CD4-positive, alpha-beta memory T cell (primary cell): ENCODE measurements around the gene CRTAP. TPM values are rescaled to one million over a fixed set of nuclear protein-coding genes. Genes with fewer than 3 reads are reported as not detected.
A peak's percentile ranks its signal among the peaks of the same experiment; 100 is the strongest.

Experiments
- CTCF ChIA-PET: fragments of 350-600 bp; sonication (Branson Sonifier 250); formaldehyde crosslinking; loops from one replicate; lab custom pipeline; 2021; ENCODE audit warnings: inconsistent platforms; ENCODE audit not compliant: partially characterized antibody; lab: Charles Lee
- POLR2A ChIA-PET: fragments of 350-600 bp; sonication (Branson Sonifier 250); formaldehyde crosslinking; loops from one replicate; lab custom pipeline; 2021; ENCODE audit not compliant: partially characterized antibody; lab: Charles Lee
- DNase-seq, 5 donors: peaks; one replicate each; pipeline versions ENCODE4 v3.0.0 to v3.0.0-alpha.2; 2020 to 2022; ENCODE audit warnings: mixed read lengths in 1 of 5
- H3K27ac ChIP-seq: one replicate; pipeline ENCODE4 v1.7.0; 2013; ENCODE audit warnings: low read depth, low read length
- H3K27me3 ChIP-seq: 2 replicates; pipeline ENCODE4 v1.7.0; 2013; ENCODE audit warnings: mild to moderate bottlenecking, low read length, moderate library complexity; ENCODE audit not compliant: insufficient read depth
- H3K36me3 ChIP-seq: 2 replicates; pipeline ENCODE4 v1.7.0; 2013; ENCODE audit warnings: mild to moderate bottlenecking, low read length, moderate library complexity; ENCODE audit not compliant: insufficient read depth
- H3K4me1 ChIP-seq: 2 replicates; pipeline ENCODE4 v1.7.0; 2013; ENCODE audit warnings: mild to moderate bottlenecking, low read length, moderate library complexity; ENCODE audit not compliant: insufficient read depth
- H3K4me3 ChIP-seq, 2 donors: one replicate each; pipeline ENCODE4 v1.7.0; 2013; ENCODE audit warnings: low read length in 2 of 2, mild to moderate bottlenecking in 1 of 2
- H3K9me3 ChIP-seq, 2 donors: one replicate each; pipeline ENCODE4 v1.7.0; 2013; ENCODE audit warnings: low read length in 2 of 2, control low read depth in 1 of 2; ENCODE audit not compliant: control insufficient read depth in 1 of 2
- H3K27ac Mint-ChIP-seq, 7 donors: one replicate each; pipeline ENCODE4 v1.8.0; 2020 to 2021; ENCODE audit warnings: mixed read lengths in 7 of 7, mild to moderate bottlenecking in 6 of 7, inconsistent platforms in 3 of 7, moderate library complexity in 3 of 7
- H3K27me3 Mint-ChIP-seq, 2 donors: one replicate each; pipeline ENCODE4 v1.8.0; 2020 to 2021; ENCODE audit warnings: mixed read lengths in 2 of 2
- H3K36me3 Mint-ChIP-seq, 2 donors: one replicate each; pipeline ENCODE4 v1.8.0; 2020 to 2021; ENCODE audit warnings: mixed read lengths in 2 of 2, inconsistent platforms in 1 of 2, mild to moderate bottlenecking in 1 of 2
- H3K4me1 Mint-ChIP-seq, 4 donors: one replicate each; pipeline ENCODE4 v1.8.0; 2020 to 2021; ENCODE audit warnings: mixed read lengths in 4 of 4, mild to moderate bottlenecking in 1 of 4
- H3K4me3 Mint-ChIP-seq, 8 donors: one replicate each; pipeline ENCODE4 v1.8.0; 2020 to 2021; ENCODE audit warnings: mixed read lengths in 8 of 8, mild to moderate bottlenecking in 7 of 8, moderate library complexity in 6 of 8, inconsistent platforms in 3 of 8
- H3K9me3 Mint-ChIP-seq, 8 donors: one replicate each; pipeline ENCODE4 v1.8.0; 2020 to 2021; ENCODE audit warnings: mixed read lengths in 8 of 8, mild to moderate bottlenecking in 5 of 8, inconsistent platforms in 3 of 8, moderate library complexity in 1 of 8
- intact Hi-C: fragments of 100-400 bp; cut with micrococcal nuclease; formaldehyde crosslinking; loops from one replicate; pipeline ENCODE4 v1.15.1; 2023
- polyA plus RNA-seq, 2 donors: library from polyadenylated mRNA; unstranded; fragments of 300-500 nt; fragmentation: Illumina TruSeq; gene quantifications; one replicate each; pipeline ENCODE4 v1.2.3, GENCODE V29; 2021
- total RNA-seq, 2 experiments: library from RNA; stranded (reverse); gene quantifications; one replicate each; pipeline ENCODE4 v1.2.3, GENCODE V29; 2021

Gene CRTAP
- total and polyA plus RNA-seq, 4 experiments from 2014 or later, result 75.4 to 109 (median 92.2) TPM

DNA sequence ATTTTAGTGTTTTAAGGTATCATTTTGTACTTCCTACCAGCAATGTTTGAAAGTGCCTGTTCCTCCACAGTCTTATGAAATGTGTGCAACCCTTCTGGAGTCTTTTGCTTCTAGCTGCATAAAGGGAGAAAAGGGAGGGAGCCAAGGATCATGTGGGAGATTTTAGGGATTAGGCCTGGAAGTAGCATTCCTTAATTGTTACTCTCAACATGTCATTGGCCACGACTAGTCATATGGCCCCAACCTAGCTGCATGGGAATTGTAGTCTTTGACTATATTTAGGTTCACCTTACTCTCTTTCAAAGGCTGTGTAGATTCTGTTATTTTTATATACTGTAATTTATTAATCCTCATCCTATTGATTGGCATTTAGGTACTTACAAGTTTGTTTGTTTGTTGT is 14.9 kb downstream of the CRTAP start:
- CTCF ChIA-PET, result interaction anchor here (0.7 to 8.2 kb wide), 6 partner anchors 15 to 657 kb away, joined by 3 to 70 read pairs (median 6); partner anchors contain the start of genes CCR4 and CRTAP
- H3K36me3 Mint-ChIP-seq, result peaks cover 36 to 53% of the 10 kb centered on the region in 2 donors
- H3K27ac ChIP-seq, result no peak overlapping the region
- DNase-seq, result no peak
- H3K4me3 Mint-ChIP-seq, result no peak overlapping the region
- no peaks in the 10 kb centered on the region for H3K4me1 ChIP-seq
- H3K27me3 Mint-ChIP-seq, result no peaks in the 10 kb centered on the region
- no peaks in the 10 kb centered on the region for H3K27me3 ChIP-seq
- H3K9me3 ChIP-seq, result no peaks in the 10 kb centered on the region
- no peak overlapping the region for H3K27ac Mint-ChIP-seq
- peaks cover 0 to 8% (median 3%) of the 10 kb centered on the region in 4 donors for H3K4me1 Mint-ChIP-seq
- intact Hi-C loops, result no loop called here
- H3K36me3 ChIP-seq, result peaks cover 29% of the 10 kb centered on the region
- POLR2A ChIA-PET, result interaction anchor here (0.6 kb wide), 1 partner anchor 15 kb away, joined by 3 read pairs; the partner anchor contains the start of gene CRTAP
- H3K4me3 ChIP-seq, result no peak overlapping the region
- no peaks in the 10 kb centered on the region for H3K9me3 Mint-ChIP-seq

DNA sequence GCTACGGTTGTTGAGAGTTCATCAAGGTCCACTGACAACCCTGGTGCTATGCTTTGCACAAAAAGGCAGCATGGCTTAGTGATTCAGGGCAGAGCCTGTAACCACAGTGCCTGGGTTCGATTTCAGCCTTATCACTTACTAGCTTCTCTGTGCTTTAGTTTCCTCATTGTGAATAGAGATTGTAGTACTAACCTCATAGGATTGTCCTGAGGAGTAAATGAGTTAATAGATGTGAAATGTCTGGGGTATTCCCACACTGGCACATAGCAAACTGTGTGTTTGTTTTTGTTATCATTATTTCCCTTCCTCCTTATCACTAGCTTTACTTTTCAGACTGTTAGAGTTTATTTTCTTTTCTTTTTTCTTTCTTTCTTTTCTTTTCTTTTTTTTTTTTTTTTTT is 16.3 kb downstream of the CRTAP start:
- intact Hi-C loops, result no loop called here
- Histone ChIP-seq H3K4me1 (no peaks in the 10 kb centered on the region), H3K9me3 (no peaks in the 10 kb centered on the region), H3K27ac (no peak overlapping the region), H3K27me3 (no peaks in the 10 kb centered on the region), H3K4me3 (no peak overlapping the region), H3K36me3 (peaks cover 27% of the 10 kb centered on the region)
- Mint-ChIP-seq H3K4me1 (peaks cover 0 to 8% (median 5%) of the 10 kb centered on the region in 4 donors), H3K4me3 (no peak overlapping the region), H3K27me3 (no peaks in the 10 kb centered on the region), H3K9me3 (no peaks in the 10 kb centered on the region), H3K27ac (no peak overlapping the region), H3K36me3 (peaks cover 27 to 52% of the 10 kb centered on the region in 2 donors)
- CTCF ChIA-PET, result interaction anchor here (0.7 to 8.2 kb wide), 10 partner anchors 9 to 656 kb away, joined by 3 to 70 read pairs (median 6); partner anchors contain the start of genes CCR4 and CRTAP
- no peak for DNase-seq
- POLR2A ChIA-PET, result no interaction called here

DNA sequence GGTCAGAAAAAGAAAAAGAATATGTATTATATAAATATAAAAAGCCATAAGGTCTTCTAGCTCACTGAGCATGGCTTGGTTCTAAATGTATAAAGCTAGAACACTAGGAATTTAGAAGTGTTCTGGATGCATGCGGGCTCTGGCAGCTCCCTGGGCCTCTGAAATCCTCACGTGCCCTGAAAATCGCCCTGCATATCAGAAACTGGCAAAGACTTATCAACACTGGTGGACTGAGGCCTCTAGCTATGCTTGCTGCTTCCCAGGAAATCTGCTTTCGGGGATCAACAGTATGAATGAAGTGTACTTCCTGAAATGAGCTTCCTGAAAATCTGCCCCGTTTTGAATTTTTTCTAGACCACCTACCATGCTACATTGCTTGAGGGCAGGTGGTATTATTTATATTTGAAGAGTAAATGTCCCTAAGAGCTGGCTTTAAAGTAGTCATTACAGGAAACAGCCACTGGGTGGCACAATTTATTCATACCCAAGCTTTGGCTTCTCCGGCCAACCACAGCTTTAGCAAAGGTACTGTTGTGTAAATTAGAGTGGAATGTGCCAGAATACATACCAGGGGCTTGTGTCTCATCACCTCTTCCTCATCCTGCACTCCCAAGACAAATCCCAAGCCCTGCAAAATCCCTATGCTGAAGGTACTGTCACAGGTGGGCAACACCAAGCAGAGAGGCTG is 17.7 kb downstream of the CRTAP start:
- H3K27me3 ChIP-seq, result no peaks in the 10 kb centered on the region
- no peaks in the 10 kb centered on the region for H3K9me3 ChIP-seq
- H3K4me1 ChIP-seq, result no peaks in the 10 kb centered on the region
- no peak overlapping the region for H3K27ac ChIP-seq
- H3K27me3 Mint-ChIP-seq, result no peaks in the 10 kb centered on the region
- H3K4me1 Mint-ChIP-seq, result peaks cover 0 to 8% (median 5%) of the 10 kb centered on the region in 4 donors
- no peaks in the 10 kb centered on the region for H3K9me3 Mint-ChIP-seq
- H3K27ac Mint-ChIP-seq, result no peak overlapping the region
- ChIA-PET POLR2A (interaction anchor here (1.0 to 1.1 kb wide), 3 partner anchors 17 to 184 kb away, joined by 3 to 5 read pairs (median 4); partner anchors contain the start of gene CRTAP), CTCF (interaction anchor here (0.5 to 8.2 kb wide), 45 partner anchors 9 to 741 kb away, joined by 3 to 70 read pairs (median 5); partner anchors contain the start of genes CCR4, CRTAP and PDCD6IP)
- peaks cover 25% of the 10 kb centered on the region for H3K36me3 ChIP-seq
- H3K36me3 Mint-ChIP-seq, result peaks cover 22 to 50% of the 10 kb centered on the region in 2 donors
- DNase-seq, result peak in 4 of 5 donors; percentile 31 to 40 (median 35)
- H3K4me3 Mint-ChIP-seq, result no peak overlapping the region
- intact Hi-C loops, result loop anchor here (1.0 kb wide), 5 partner anchors 17 to 656 kb away; partner anchors contain the start of gene CRTAP
- no peak overlapping the region for H3K4me3 ChIP-seq

DNA sequence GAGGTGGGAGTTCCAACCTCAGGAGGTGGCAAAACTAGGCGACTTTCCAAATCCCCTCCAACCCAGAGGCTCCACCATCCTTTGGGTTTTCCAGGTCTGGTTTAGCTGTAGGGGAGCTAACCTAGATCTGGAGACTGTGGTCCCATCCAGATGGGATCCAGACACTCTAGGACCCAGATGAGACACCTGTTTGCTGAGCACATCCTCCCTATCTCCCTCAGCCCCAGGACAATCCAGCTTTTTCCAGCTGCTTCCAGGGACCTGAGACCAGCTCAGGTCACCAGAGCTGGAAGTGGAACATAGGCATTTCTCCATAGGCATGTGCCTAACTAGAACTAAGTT is 18.2 kb downstream of the CRTAP start:
- Mint-ChIP-seq H3K27me3 (no peaks in the 10 kb centered on the region), H3K4me1 (peaks cover 0 to 8% (median 5%) of the 10 kb centered on the region in 4 donors), H3K27ac (no peak overlapping the region), H3K36me3 (peaks cover 23 to 51% of the 10 kb centered on the region in 2 donors), H3K9me3 (no peaks in the 10 kb centered on the region), H3K4me3 (no peak overlapping the region)
- Histone ChIP-seq H3K4me3 (no peak overlapping the region), H3K27ac (no peak overlapping the region), H3K4me1 (no peaks in the 10 kb centered on the region), H3K36me3 (peaks cover 25% of the 10 kb centered on the region), H3K9me3 (no peaks in the 10 kb centered on the region), H3K27me3 (no peaks in the 10 kb centered on the region)
- no peak for DNase-seq
- intact Hi-C loops, result no loop called here
- ChIA-PET POLR2A (interaction anchor here (1.0 to 1.1 kb wide), 3 partner anchors 18 to 185 kb away, joined by 3 to 5 read pairs (median 4); partner anchors contain the start of gene CRTAP), CTCF (interaction anchor here (0.5 to 8.2 kb wide), 42 partner anchors 9 to 741 kb away, joined by 3 to 70 read pairs (median 5); partner anchors contain the start of genes CCR4, CRTAP and PDCD6IP)

- Mint-ChIP-seq H3K4me1 (peaks cover 0 to 8% (median 4%) of the 10 kb centered on the region in 4 donors), H3K27me3 (no peaks in the 10 kb centered on the region), H3K9me3 (no peaks in the 10 kb centered on the region), H3K4me3 (no peak overlapping the region), H3K36me3 (peaks cover 30 to 54% of the 10 kb centered on the region in 2 donors), H3K27ac (peak overlapping the region in 1 of 7 donors; percentile 36)
- Histone ChIP-seq H3K27me3 (no peaks in the 10 kb centered on the region), H3K4me3 (no peak overlapping the region), H3K4me1 (no peaks in the 10 kb centered on the region), H3K36me3 (peaks cover 27% of the 10 kb centered on the region), H3K27ac (no peak overlapping the region), H3K9me3 (no peaks in the 10 kb centered on the region)
- DNase-seq, result no peak
- intact Hi-C loops, result no loop called here
- POLR2A ChIA-PET, result no interaction called here
- CTCF ChIA-PET, result interaction anchor here (0.7 to 8.2 kb wide), 5 partner anchors 10 to 652 kb away, joined by 3 to 70 read pairs (median 3); no protein-coding TSS in a partner anchor
Measured at GRCh38 chr3:33134026-33134625, 20.3 kb downstream of the CRTAP start.

DNA sequence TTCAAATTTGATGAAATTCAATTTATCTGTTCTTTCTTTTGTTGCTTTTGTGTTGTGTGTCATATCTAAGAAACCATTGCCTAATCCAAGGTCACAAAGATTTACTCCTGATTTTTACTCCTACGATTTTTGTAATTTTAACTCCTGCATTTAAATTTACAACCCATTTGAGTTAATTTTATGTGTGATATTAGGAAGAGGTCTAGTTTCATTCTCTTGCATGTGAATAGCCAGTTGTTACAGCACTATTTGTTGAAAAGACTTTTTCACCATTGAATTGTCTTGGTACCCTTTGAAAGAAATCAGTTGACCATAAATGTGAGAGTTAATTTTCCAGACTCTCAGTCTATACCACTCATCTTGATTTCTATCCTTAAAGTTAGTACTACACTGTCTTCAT is 23.9 kb downstream of the CRTAP start:
- H3K27me3 ChIP-seq, result no peaks in the 10 kb centered on the region
- H3K4me3 Mint-ChIP-seq, result no peak overlapping the region
- no peak overlapping the region for H3K4me3 ChIP-seq
- H3K36me3 ChIP-seq, result peaks cover 19% of the 10 kb centered on the region
- peaks cover 39 to 65% of the 10 kb centered on the region in 2 donors for H3K36me3 Mint-ChIP-seq
- intact Hi-C loops, result no loop called here
- no peaks in the 10 kb centered on the region for H3K4me1 ChIP-seq
- ChIA-PET CTCF (no interaction called here), POLR2A (no interaction called here)
- no peak for DNase-seq
- H3K9me3 ChIP-seq, result no peaks in the 10 kb centered on the region
- peaks cover 0 to 4% (median under 1%) of the 10 kb centered on the region in 4 donors for H3K4me1 Mint-ChIP-seq
- no peak overlapping the region for H3K27ac Mint-ChIP-seq
- H3K27me3 Mint-ChIP-seq, result no peaks in the 10 kb centered on the region
- no peaks in the 10 kb centered on the region for H3K9me3 Mint-ChIP-seq
- H3K27ac ChIP-seq, result no peak overlapping the region
